ENCODE measurements around the gene SLC31A2.
"Not testable (repeated sequence)": the region's sequence is repeated elsewhere in the genome, so short reads cannot be mapped to it uniquely, and the experiment has no call there.

Gene SLC31A2

DNA sequence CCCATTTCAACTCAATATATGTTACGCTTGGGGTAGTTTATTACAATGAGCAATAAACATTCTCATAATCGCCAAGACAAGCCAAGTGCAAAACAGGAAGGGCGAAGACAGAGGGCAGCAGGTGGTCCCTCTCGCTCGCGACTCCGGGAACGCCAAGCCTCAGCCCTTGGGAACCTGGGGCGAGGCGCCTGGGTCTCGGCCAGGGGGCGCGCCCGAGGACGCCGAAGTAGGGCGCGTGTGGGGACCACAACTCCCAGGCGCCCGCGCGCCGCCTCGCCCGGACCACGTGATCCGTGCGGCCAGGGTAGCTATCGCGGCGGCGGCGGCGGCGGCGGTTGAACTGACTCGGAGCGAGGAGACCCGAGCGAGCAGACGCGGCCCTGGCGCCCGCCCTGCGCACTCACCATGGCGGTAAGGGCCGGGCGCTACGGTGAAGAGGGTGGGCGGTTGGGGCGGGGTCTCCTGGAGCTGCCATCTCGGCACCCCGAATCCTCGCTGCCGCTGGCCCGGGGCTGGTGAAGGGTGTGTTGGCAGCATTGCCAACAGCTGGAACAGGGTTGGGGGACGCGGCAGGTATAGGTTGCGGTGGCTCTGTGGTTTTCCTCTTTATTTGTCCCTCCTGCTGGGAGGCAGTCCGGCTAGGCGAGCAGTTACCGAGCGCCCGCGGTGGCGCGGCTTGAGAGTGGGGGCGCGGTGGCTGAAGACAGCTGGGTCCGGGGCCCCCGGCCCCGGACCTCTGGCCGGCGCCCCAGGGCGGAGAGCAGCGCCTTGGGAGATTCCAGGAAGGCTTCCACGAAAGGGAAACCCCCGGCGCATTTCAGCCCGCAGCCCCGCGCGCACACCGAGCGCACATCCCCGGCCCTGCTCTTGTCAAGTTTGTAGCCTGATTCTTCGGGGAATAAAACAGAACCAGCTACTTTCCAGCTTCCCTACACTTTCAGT is at the start of gene SLC31A2:
Gene SLC31A2 (plus strand): TSS at position 338 of the 942 bp plus-strand sequence. CDS start 68 bp downstream, at position 406.
- H3K4me3 ChIP-seq (ENCODE audit: low read depth, low read length) = peak within 1 kb of the TSS; percentile 66
- TF ChIP-seq CTCF (IDR thresholded peaks at IDR 0.05; ENCODE audit: control insufficient read depth, extremely low read depth, insufficient read depth) = peak; percentile 40; the same call in 1 of the 2 replicates
- peak; percentile 33 for DNase-seq (ENCODE audit: low read depth)

DNA sequence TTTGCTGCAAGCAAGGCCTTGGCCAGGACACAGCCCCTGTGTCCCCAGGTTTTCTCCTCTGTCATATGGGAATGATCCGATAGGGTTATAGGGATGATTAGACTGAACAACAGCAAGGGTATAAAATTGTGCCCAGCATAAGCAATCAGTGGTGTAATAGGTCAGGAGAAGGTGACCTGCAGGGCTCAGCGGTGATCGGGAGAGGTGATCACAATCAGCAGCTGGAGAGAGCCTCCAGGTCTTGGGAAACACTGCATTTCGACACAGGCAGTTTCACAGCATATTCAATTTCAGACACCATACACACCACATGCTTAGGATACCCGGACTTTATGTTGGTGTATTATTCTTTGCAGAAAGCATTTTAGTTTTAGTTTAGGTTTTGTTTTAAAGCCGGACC is 45.5 kb upstream of the SLC31A2 start:
- not testable (repeated sequence) for H3K4me3 ChIP-seq (ENCODE audit: low read depth, low read length); DNase-seq (ENCODE audit: low read depth)

DNA sequence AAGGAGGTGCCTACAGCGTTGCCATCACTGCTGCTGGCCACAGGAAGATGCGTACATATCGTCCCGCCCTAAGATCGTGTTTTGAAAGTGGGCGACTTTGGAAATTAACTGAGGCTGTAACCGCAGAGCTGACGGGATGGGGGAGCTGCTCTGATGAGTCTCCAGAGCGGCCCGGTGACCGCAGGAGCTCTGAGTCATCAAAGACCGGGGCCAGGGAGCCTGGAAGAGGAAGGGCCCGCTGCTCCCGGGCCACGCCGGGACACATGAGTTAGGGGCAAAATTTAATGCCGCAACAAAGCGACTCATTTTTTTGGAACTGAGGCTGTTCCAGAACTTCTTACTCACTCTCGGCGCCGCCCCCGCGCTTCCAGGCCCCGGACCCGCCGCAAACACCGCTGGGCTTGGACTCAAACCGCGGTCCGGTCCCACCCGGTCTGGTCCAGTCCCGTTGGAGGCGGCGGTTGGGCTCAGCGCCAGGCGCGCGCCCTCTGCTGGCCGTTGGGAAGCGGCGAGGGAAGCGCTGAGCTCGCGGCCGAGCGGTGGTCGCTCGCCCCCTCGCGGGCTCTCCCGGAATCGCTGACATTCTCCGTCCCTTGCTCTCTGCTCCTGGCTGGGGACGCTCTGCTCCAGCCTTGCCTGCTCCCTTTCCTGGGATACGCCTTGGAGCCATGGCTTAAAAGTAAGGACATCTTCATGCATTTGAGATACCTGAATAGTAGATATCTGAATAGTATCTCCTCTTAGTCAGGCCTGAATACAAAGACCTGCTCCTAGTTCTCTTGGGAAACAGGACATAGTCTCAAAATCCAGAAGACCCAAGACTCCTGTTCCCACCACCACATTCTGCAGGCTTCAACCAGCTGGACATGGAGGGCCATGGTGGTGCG is 39.5 kb upstream of the SLC31A2 start:
- peak; percentile 32; the same call in 1 of the 2 replicates for TF ChIP-seq CTCF (IDR thresholded peaks at IDR 0.05; ENCODE audit: control insufficient read depth, extremely low read depth, insufficient read depth)
- H3K4me3 ChIP-seq (ENCODE audit: low read depth, low read length); DNase-seq (ENCODE audit: low read depth): not testable (repeated sequence)

GRCh38 chr9:113112706-113113510 is 37.9 kb upstream of the SLC31A2 start:
- not testable (repeated sequence) for DNase-seq (ENCODE audit: low read depth); H3K4me3 ChIP-seq (ENCODE audit: low read depth, low read length)
- peak; percentile 8; the same call in 1 of the 2 replicates for TF ChIP-seq CTCF (IDR thresholded peaks at IDR 0.05; ENCODE audit: control insufficient read depth, extremely low read depth, insufficient read depth)

- DNase-seq (ENCODE audit: low read depth); H3K4me3 ChIP-seq (ENCODE audit: low read depth, low read length): not testable (repeated sequence)
Measured at GRCh38 chr9:113118829-113119228, 32.0 kb upstream of the SLC31A2 start.

DNA sequence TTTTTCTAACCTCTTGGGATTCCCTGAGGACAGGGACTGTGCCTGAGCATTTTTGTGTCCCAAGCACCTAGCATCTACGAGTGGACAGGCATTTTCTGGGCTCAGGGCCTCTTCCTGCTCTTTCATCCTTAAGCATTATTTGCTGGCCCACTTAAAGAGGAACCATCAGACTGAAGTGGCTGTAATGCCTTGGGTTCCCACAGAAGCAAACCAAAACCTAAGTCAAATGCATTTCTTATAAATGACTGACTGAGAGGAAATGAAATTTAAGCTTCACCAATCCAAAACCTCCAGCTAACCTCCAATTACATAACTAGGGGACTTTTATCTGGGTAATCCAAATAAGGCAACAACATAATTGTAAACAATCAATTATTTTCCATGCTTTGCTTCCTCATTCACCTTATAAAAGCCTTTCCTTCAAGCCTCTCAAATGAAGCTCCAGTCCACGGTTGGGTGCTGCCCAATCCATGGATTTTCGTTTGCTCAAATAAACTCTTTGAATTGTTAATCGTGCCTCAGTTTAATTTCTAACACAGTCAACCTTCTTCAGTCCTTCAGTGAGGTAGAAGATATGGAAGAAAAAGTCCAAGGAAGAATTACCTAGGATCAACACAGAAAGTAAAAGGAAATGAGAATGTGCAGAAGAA is 25.3 kb upstream of the SLC31A2 start:
- no peak for TF ChIP-seq CTCF (IDR thresholded peaks at IDR 0.05; ENCODE audit: control insufficient read depth, extremely low read depth, insufficient read depth)
- H3K4me3 ChIP-seq (ENCODE audit: low read depth, low read length) = no peak overlapping the region

DNA sequence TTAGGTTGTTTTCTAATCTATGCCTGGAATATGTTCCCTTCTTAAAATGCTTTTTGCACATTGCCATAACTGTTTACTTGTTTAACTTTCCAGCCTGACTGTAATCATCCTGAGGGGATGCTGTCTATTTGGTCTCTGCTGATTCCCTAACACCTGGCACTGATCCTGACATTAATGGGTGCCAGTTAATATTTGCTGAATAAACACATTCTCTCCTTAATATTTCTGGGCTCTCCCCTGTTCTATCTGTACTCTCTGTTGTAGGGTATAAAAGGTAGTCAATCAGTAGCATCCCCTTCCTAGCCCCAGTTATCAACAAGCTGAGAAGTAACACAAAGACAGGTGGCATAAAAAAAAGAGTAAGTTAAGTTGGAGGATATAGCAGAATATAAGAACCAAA is 21.3 kb upstream of the SLC31A2 start:
- no peak overlapping the region for H3K4me3 ChIP-seq (ENCODE audit: low read depth, low read length)
- DNase-seq (ENCODE audit: low read depth) = no peak
- TF ChIP-seq CTCF (IDR thresholded peaks at IDR 0.05; ENCODE audit: control insufficient read depth, extremely low read depth, insufficient read depth) = no peak

More for the DNA sequence above, 25.3 kb upstream of the SLC31A2 start:
- no peak for DNase-seq (ENCODE audit: low read depth)

All from LNCaP clone FGC (cell line).